Measurements from ENCODE around the gene TMA16. TPM values are rescaled to one million over a fixed set of nuclear protein-coding genes. Genes with fewer than 3 reads are reported as not detected.

TMA16 gene
- total and polyA plus RNA-seq, 2 of the 8 experiments (the other 6 are each of a cell fraction or from before 2014, with no cell fraction given) = 8.0 to 64.2 TPM

DNA sequence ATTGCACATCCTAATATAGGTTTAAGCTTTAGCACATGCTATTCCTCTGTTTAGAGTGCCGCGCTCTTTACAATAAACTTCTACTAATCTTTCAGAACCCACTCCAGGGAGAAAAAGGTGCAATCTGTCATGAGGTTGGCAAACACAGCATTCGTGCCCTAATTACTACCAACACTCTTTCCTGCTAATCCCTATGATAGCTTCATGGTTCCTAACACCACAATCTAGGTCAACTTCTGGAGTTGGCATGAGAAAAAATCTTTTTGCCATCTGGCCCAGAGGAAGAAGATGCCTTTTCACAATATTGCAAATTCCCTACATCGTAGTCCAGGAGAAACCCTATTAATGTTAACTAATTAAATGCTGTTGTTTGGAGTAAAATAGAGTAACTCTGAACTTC is 39.6 kb downstream of the TMA16 start:
- no peak overlapping the region for H3K27ac ChIP-seq (ENCODE audit: low read depth, low read length)
- H2BK120ac ChIP-seq (replicated peaks; ENCODE audit: low read depth, low read length) = no peak overlapping the region
- H3K23ac ChIP-seq (ENCODE audit: insufficient read length) = no peak overlapping the region
- no peak overlapping the region for H4K8ac ChIP-seq (ENCODE audit: extremely low read depth, insufficient read depth, low read length)
- H2BK15ac ChIP-seq (ENCODE audit: low read length) = no peak overlapping the region
- no peaks in the 10 kb centered on the region for H3K4me1 ChIP-seq (replicated peaks in 1 of 4; ENCODE audit: control insufficient read depth in 3 of 4, insufficient read depth in 4 of 4, low read length in 3 of 4)
- CTCF ChIA-PET (ENCODE audit: partially characterized antibody) = interaction anchor here (0.6 to 1.3 kb wide), 2 partner anchors 15 to 1030 kb away, joined by 5 to 6 read pairs; no protein-coding TSS in a partner anchor
- 89% methylated on average over 4 of the region's 4 CpGs; no CpG with 5 or more reads in 1 of the 2 experiments for WGBS, 2 experiments (ENCODE audit: extremely low coverage in 1 of 2, insufficient coverage in 1 of 2, insufficient read length in 1 of 2, insufficient replicate concordance in 2 of 2, low coverage in 1 of 2, low lambda C conversion rate in 2 of 2, missing lambda C conversion rate in 1 of 2)
- H3K23me2 ChIP-seq (ENCODE audit: low read depth, low read length) = no peaks in the 10 kb centered on the region
- H2AFZ ChIP-seq (ENCODE audit: low read length) = no peak overlapping the region
- no peak overlapping the region for H3K9ac ChIP-seq (replicated peaks in 1 of 4; ENCODE audit: extremely low read depth in 1 of 4, low read depth in 3 of 4, low read length in 3 of 4)
- no peak overlapping the region for H2BK12ac ChIP-seq (ENCODE audit: low read depth, low read length)
- peaks cover 0 to 22% (median 3%) of the 10 kb centered on the region in 4 experiments; a peak in 3 of 8 replicates for H3K36me3 ChIP-seq (ENCODE audit: control insufficient read depth in 2 of 4, insufficient read depth in 4 of 4, low read length in 3 of 4)
- no peaks in the 10 kb centered on the region for H3K9me3 ChIP-seq (ENCODE audit: insufficient read depth in 2 of 2, low read depth in 1 of 2, low read length in 1 of 2)
- H4K91ac ChIP-seq (replicated peaks; ENCODE audit: insufficient read length, low read length) = no peak overlapping the region
- H2AK5ac ChIP-seq (ENCODE audit: low read depth, low read length) = no peak overlapping the region
- no peaks in the 10 kb centered on the region for H3K79me2 ChIP-seq (ENCODE audit: control insufficient read depth in 1 of 2, insufficient read depth in 2 of 2, low read length in 2 of 2)
- H3K14ac ChIP-seq (ENCODE audit: insufficient read length) = no peak overlapping the region
- no peak overlapping the region for H2BK20ac ChIP-seq (ENCODE audit: low read length)
- H3K4me2 ChIP-seq (ENCODE audit: insufficient read depth in 1 of 2, low read depth in 2 of 2, low read length in 2 of 2) = no peak overlapping the region
- FAIRE-seq = no peak
- no peak overlapping the region for H3K4me3 ChIP-seq (ENCODE audit: extremely low read depth in 1 of 4, insufficient read depth in 2 of 4, low read depth in 3 of 4, low read length in 4 of 4)
- H4K20me1 ChIP-seq (replicated peaks in 1 of 2; ENCODE audit: control insufficient read depth in 1 of 2, insufficient read depth in 2 of 2, low read length in 2 of 2) = no peaks in the 10 kb centered on the region
- no peak for DNase-seq (ENCODE audit: low read depth in 1 of 2, low spot score in 2 of 2)
- no peaks in the 10 kb centered on the region for H3K79me1 ChIP-seq (ENCODE audit: low read depth, low read length)
- no peak overlapping the region for H3K18ac ChIP-seq (ENCODE audit: extremely low read depth, low read length)
- no peak overlapping the region for H4K5ac ChIP-seq (ENCODE audit: insufficient read length, low read depth, low read length)
- no peak overlapping the region for H3K56ac ChIP-seq (replicated peaks; ENCODE audit: insufficient read length, low read depth, low read length)
- H3K4ac ChIP-seq (replicated peaks; ENCODE audit: insufficient read length, low read depth, low read length) = no peak overlapping the region
- no peak overlapping the region for H2BK5ac ChIP-seq (ENCODE audit: low read depth, low read length)
- POLR2A ChIA-PET (ENCODE audit: partially characterized antibody) = interaction anchor here (1.0 to 1.2 kb wide), 3 partner anchors 12 to 64 kb away, joined by 3 read pairs; partner anchors contain the start of gene TMA16
- H3K27me3 ChIP-seq (replicated peaks in 1 of 4; ENCODE audit: control insufficient read depth in 3 of 4, extremely low read depth in 1 of 4, insufficient read depth in 3 of 4, low read length in 3 of 4) = no peaks in the 10 kb centered on the region
- TF ChIP-seq HDAC6 (IDR thresholded peaks at IDR 0.05; ENCODE audit: low read depth, low read length) (no peak), ZNF274 (IDR thresholded peaks at IDR 0.05; ENCODE audit: borderline replicate concordance, extremely low read depth, low read length) (no peak), JUND (IDR thresholded peaks at IDR 0.05; ENCODE audit: low read length) (no peak), GABPA (IDR thresholded peaks at IDR 0.05; ENCODE audit: borderline replicate concordance, insufficient read depth, low read length) (no peak), SP2 (IDR thresholded peaks at IDR 0.05; ENCODE audit: low read length) (no peak), SRF (IDR thresholded peaks at IDR 0.05; ENCODE audit: low read depth, low read length) (no peak), KDM4A (IDR thresholded peaks at IDR 0.05; ENCODE audit: low read depth, low read length, severe bottlenecking) (no peak), KDM1A (IDR thresholded peaks at IDR 0.05; ENCODE audit: borderline replicate concordance, low read length) (no peak), CBX5 (IDR thresholded peaks at IDR 0.05; ENCODE audit: low read depth, low read length) (no peak), CHD2 (IDR thresholded peaks at IDR 0.05; ENCODE audit: low read length) (no peak), BRCA1 (IDR thresholded peaks at IDR 0.05; ENCODE audit: low read depth, low read length) (no peak), HDAC2 (IDR thresholded peaks at IDR 0.05; ENCODE audit: borderline replicate concordance in 1 of 2, low read depth in 2 of 2, low read length in 2 of 2) (no peak), ASH2L (IDR thresholded peaks at IDR 0.05; ENCODE audit: low read length) (no peak), SIX5 (IDR thresholded peaks at IDR 0.05; ENCODE audit: low read depth, low read length) (no peak)
- TF ChIP-seq, protein P1, sequence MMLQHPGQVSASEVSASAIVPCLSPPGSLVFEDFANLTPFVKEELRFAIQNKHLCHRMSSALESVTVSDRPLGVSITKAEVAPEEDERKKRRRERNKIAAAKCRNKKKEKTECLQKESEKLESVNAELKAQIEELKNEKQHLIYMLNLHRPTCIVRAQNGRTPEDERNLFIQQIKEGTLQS (IDR thresholded peaks at IDR 0.05; ENCODE audit: insufficient read depth, low read depth, low read length) = no peak
